Measurements from ENCODE around the gene IFI44L.

Gene IFI44L

DNA sequence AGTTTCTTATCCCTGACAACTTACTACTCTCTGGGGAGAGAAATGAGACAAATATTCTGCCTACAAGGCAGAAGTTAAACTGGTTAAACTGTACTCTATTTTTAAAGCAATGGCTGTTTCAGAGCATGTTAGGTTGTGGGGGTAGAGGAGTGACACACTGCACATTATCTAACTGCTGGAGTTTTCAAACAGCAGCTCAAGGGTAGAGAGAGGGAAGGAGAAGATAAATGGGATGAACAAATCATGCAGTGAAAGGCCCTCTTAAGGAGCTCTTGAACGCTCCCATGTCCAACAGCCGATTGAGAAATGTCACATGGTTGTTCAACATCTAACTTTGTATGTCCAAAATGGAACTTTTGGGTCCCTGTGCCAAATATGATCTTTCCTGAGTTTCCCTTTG, 14.0 kb upstream of the IFI44L start:
- H3K27me3 ChIP-seq (ENCODE audit: control insufficient read depth, insufficient read depth, low read length), result no peaks in the 10 kb centered on the region
- no peaks in the 10 kb centered on the region for H3K36me3 ChIP-seq (ENCODE audit: control insufficient read depth, insufficient read depth, low read length)
- no peaks in the 10 kb centered on the region for H3K4me1 ChIP-seq (ENCODE audit: control insufficient read depth, insufficient read depth, low read length)
- H3K9me3 ChIP-seq (ENCODE audit: control insufficient read depth, insufficient read depth, low read length), result no peaks in the 10 kb centered on the region
- no CpG with 5 or more reads among the region's 2 CpGs for WGBS (ENCODE audit: insufficient coverage, insufficient read length)
- DNase-seq (ENCODE audit: low read depth, low spot score), result no peak
- no peak overlapping the region for H3K27ac ChIP-seq (ENCODE audit: low read length)
- H3K4me3 ChIP-seq (ENCODE audit: low read length), result no peak overlapping the region

GRCh38 chr1:78607334-78607927, 12.8 kb upstream of the IFI44L start:
- Histone ChIP-seq H3K27ac (ENCODE audit: low read length) (no peak overlapping the region), H3K27me3 (ENCODE audit: control insufficient read depth, insufficient read depth, low read length) (no peaks in the 10 kb centered on the region), H3K36me3 (ENCODE audit: control insufficient read depth, insufficient read depth, low read length) (no peaks in the 10 kb centered on the region), H3K9me3 (ENCODE audit: control insufficient read depth, insufficient read depth, low read length) (no peaks in the 10 kb centered on the region), H3K4me3 (ENCODE audit: low read length) (no peak overlapping the region), H3K4me1 (ENCODE audit: control insufficient read depth, insufficient read depth, low read length) (no peaks in the 10 kb centered on the region)
- no peak for DNase-seq (ENCODE audit: low read depth, low spot score)
- no CpG with 5 or more reads among the region's 5 CpGs for WGBS (ENCODE audit: insufficient coverage, insufficient read length)

DNA sequence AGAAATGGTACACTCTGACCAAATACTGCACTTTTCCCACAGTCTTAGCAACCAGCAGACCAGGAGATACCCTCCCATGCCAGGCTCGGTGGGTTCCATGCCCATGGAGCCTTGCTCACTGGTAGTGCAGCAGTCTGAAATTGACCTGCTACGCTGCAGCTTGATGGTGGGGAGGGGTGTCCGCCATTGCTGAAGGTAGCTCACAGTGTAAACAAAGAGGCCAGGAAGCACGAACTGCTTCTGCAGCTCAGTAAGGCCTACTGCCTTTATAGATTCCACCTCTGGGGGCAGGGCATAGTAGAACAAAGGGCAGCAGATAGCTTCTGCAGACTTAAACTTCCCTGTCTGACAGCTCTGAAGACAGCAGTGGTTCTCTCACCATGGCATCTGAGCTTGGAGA, 12.3 kb upstream of the IFI44L start:
- Histone ChIP-seq H3K27me3 (ENCODE audit: control insufficient read depth, insufficient read depth, low read length) (no peaks in the 10 kb centered on the region), H3K9me3 (ENCODE audit: control insufficient read depth, insufficient read depth, low read length) (no peaks in the 10 kb centered on the region), H3K27ac (ENCODE audit: low read length) (no peak overlapping the region), H3K4me3 (ENCODE audit: low read length) (no peak overlapping the region), H3K36me3 (ENCODE audit: control insufficient read depth, insufficient read depth, low read length) (no peaks in the 10 kb centered on the region), H3K4me1 (ENCODE audit: control insufficient read depth, insufficient read depth, low read length) (no peaks in the 10 kb centered on the region)
- no CpG with 5 or more reads among the region's 4 CpGs for WGBS (ENCODE audit: insufficient coverage, insufficient read length)
- no peak for DNase-seq (ENCODE audit: low read depth, low spot score)

GRCh38 chr1:78617615-78618026, 2.6 kb upstream of the IFI44L start:
- no peak overlapping the region for H3K4me3 ChIP-seq (ENCODE audit: low read length)
- H3K4me1 ChIP-seq (ENCODE audit: control insufficient read depth, insufficient read depth, low read length), result no peaks in the 10 kb centered on the region
- H3K36me3 ChIP-seq (ENCODE audit: control insufficient read depth, insufficient read depth, low read length), result no peaks in the 10 kb centered on the region
- no peak overlapping the region for H3K27ac ChIP-seq (ENCODE audit: low read length)
- peak; percentile 57 for DNase-seq (ENCODE audit: low read depth, low spot score)
- H3K9me3 ChIP-seq (ENCODE audit: control insufficient read depth, insufficient read depth, low read length), result no peaks in the 10 kb centered on the region
- whole genome bisulfite sequencing (ENCODE audit: insufficient coverage, insufficient read length), result no CpG with 5 or more reads among the region's 7 CpGs
- H3K27me3 ChIP-seq (ENCODE audit: control insufficient read depth, insufficient read depth, low read length), result no peaks in the 10 kb centered on the region

GRCh38 chr1:78619032-78619431, 1.2 kb upstream of the IFI44L start:
- H3K4me3 ChIP-seq (ENCODE audit: low read length), result no peak overlapping the region
- no peaks in the 10 kb centered on the region for H3K36me3 ChIP-seq (ENCODE audit: control insufficient read depth, insufficient read depth, low read length)
- no peaks in the 10 kb centered on the region for H3K4me1 ChIP-seq (ENCODE audit: control insufficient read depth, insufficient read depth, low read length)
- WGBS (ENCODE audit: insufficient coverage, insufficient read length), result no CpG with 5 or more reads among the region's 3 CpGs
- no peak for DNase-seq (ENCODE audit: low read depth, low spot score)
- H3K27ac ChIP-seq (ENCODE audit: low read length), result no peak overlapping the region
- H3K9me3 ChIP-seq (ENCODE audit: control insufficient read depth, insufficient read depth, low read length), result no peaks in the 10 kb centered on the region
- H3K27me3 ChIP-seq (ENCODE audit: control insufficient read depth, insufficient read depth, low read length), result no peaks in the 10 kb centered on the region

GRCh38 chr1:78619446-78619802, 824 bp upstream of the IFI44L start:
- Histone ChIP-seq H3K36me3 (ENCODE audit: control insufficient read depth, insufficient read depth, low read length) (no peaks in the 10 kb centered on the region), H3K4me3 (ENCODE audit: low read length) (no peak overlapping the region), H3K27me3 (ENCODE audit: control insufficient read depth, insufficient read depth, low read length) (no peaks in the 10 kb centered on the region), H3K4me1 (ENCODE audit: control insufficient read depth, insufficient read depth, low read length) (no peaks in the 10 kb centered on the region), H3K9me3 (ENCODE audit: control insufficient read depth, insufficient read depth, low read length) (no peaks in the 10 kb centered on the region), H3K27ac (ENCODE audit: low read length) (no peak overlapping the region)
- no CpG with 5 or more reads among the region's 4 CpGs for WGBS (ENCODE audit: insufficient coverage, insufficient read length)
- DNase-seq (ENCODE audit: low read depth, low spot score), result no peak

DNA sequence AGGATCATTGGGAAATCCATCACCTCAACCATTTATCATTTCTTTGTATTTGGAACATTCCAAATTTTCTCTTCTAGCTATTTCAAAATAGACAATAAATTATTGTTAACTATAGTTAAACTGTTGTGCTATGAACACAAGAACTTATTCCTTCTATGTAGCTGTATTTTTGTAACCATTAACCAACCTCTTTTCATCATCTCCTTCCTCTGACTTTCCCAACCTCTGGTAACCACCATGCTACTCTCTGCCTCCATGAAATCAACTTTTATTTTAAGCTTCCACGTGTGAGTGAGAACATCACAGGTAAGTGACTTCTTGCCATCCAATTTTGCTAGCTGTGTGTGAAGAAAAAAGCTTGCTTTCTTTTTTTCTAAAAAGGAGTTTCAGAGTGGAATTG, 418 bp downstream of the IFI44L start:
- Histone ChIP-seq H3K27me3 (ENCODE audit: control insufficient read depth, insufficient read depth, low read length) (no peaks in the 10 kb centered on the region), H3K27ac (ENCODE audit: low read length) (no peak overlapping the region), H3K4me3 (ENCODE audit: low read length) (no peak overlapping the region), H3K9me3 (ENCODE audit: control insufficient read depth, insufficient read depth, low read length) (no peaks in the 10 kb centered on the region), H3K4me1 (ENCODE audit: control insufficient read depth, insufficient read depth, low read length) (no peaks in the 10 kb centered on the region), H3K36me3 (ENCODE audit: control insufficient read depth, insufficient read depth, low read length) (no peaks in the 10 kb centered on the region)
- DNase-seq (ENCODE audit: low read depth, low spot score), result no peak
- no CpG with 5 or more reads among the region's 1 CpG for WGBS (ENCODE audit: insufficient coverage, insufficient read length)

DNA sequence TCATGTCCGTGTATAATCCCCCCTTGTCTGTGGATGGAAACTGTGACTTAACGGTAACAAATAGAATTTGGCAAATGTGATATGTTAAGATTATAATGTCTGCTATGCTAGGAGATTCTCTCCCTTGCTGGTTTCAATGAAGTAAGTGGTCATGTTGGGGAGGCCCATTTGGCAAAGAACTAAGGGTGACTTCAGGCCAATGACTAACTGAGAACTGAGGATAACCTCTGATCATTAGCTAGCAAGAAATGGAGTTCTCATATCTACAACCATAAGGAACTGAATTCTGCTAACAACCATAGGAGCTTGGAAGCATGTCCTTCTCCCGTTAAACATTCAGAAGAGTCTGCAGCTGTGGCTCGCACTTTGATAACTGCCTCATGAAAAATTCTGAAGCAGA, 2.3 kb downstream of the IFI44L start:
- Histone ChIP-seq H3K9me3 (ENCODE audit: control insufficient read depth, insufficient read depth, low read length) (no peaks in the 10 kb centered on the region), H3K4me3 (ENCODE audit: low read length) (no peak overlapping the region), H3K4me1 (ENCODE audit: control insufficient read depth, insufficient read depth, low read length) (no peaks in the 10 kb centered on the region), H3K36me3 (ENCODE audit: control insufficient read depth, insufficient read depth, low read length) (no peaks in the 10 kb centered on the region), H3K27me3 (ENCODE audit: control insufficient read depth, insufficient read depth, low read length) (no peaks in the 10 kb centered on the region), H3K27ac (ENCODE audit: low read length) (no peak overlapping the region)
- no peak for DNase-seq (ENCODE audit: low read depth, low spot score)
- WGBS (ENCODE audit: insufficient coverage, insufficient read length), result no CpG with 5 or more reads among the region's 4 CpGs

DNA sequence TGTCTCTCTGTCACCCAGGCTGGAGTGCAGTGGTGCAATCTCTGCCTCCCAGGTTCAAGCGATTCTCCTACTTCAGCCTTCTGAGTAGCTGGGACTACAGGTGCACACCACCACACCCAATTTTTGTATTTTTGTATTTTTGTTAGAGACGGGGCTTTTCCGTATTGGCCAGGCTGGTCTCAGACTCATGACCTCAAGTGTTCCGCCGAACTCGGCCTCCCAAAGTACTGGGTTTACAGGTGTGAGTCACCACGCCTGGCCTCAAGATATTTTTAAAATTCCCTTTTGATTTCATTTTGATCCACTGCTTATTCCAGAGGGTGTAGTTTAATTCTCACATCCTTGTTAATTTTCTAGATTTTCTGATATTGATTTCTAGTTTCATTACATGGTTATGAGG, 3.8 kb downstream of the IFI44L start:
- no CpG with 5 or more reads among the region's 7 CpGs for WGBS (ENCODE audit: insufficient coverage, insufficient read length)
- no peaks in the 10 kb centered on the region for H3K4me1 ChIP-seq (ENCODE audit: control insufficient read depth, insufficient read depth, low read length)
- no peaks in the 10 kb centered on the region for H3K27me3 ChIP-seq (ENCODE audit: control insufficient read depth, insufficient read depth, low read length)
- no peak overlapping the region for H3K27ac ChIP-seq (ENCODE audit: low read length)
- no peaks in the 10 kb centered on the region for H3K9me3 ChIP-seq (ENCODE audit: control insufficient read depth, insufficient read depth, low read length)
- no peak for DNase-seq (ENCODE audit: low read depth, low spot score)
- H3K36me3 ChIP-seq (ENCODE audit: control insufficient read depth, insufficient read depth, low read length), result no peaks in the 10 kb centered on the region
- no peak overlapping the region for H3K4me3 ChIP-seq (ENCODE audit: low read length)

GRCh38 chr1:78627321-78627720, 7.1 kb downstream of the IFI44L start:
- no CpG with 5 or more reads among the region's 1 CpG for WGBS (ENCODE audit: insufficient coverage, insufficient read length)
- Histone ChIP-seq H3K4me1 (ENCODE audit: control insufficient read depth, insufficient read depth, low read length) (no peaks in the 10 kb centered on the region), H3K36me3 (ENCODE audit: control insufficient read depth, insufficient read depth, low read length) (no peaks in the 10 kb centered on the region), H3K27me3 (ENCODE audit: control insufficient read depth, insufficient read depth, low read length) (no peaks in the 10 kb centered on the region), H3K4me3 (ENCODE audit: low read length) (no peak overlapping the region), H3K27ac (ENCODE audit: low read length) (no peak overlapping the region), H3K9me3 (ENCODE audit: control insufficient read depth, insufficient read depth, low read length) (no peaks in the 10 kb centered on the region)
- no peak for DNase-seq (ENCODE audit: low read depth, low spot score)

GRCh38 chr1:78630600-78630999, 10.4 kb downstream of the IFI44L start:
- no peaks in the 10 kb centered on the region; the same call in 1 of the 2 replicates for H3K4me1 ChIP-seq (ENCODE audit: control insufficient read depth, insufficient read depth, low read length)
- H3K27me3 ChIP-seq (ENCODE audit: control insufficient read depth, insufficient read depth, low read length), result no peaks in the 10 kb centered on the region
- no peak for DNase-seq (ENCODE audit: low read depth, low spot score)
- no peaks in the 10 kb centered on the region for H3K36me3 ChIP-seq (ENCODE audit: control insufficient read depth, insufficient read depth, low read length)
- WGBS (ENCODE audit: insufficient coverage, insufficient read length), result no CpG with 5 or more reads among the region's 2 CpGs
- H3K4me3 ChIP-seq (ENCODE audit: low read length), result no peak overlapping the region
- no peak overlapping the region for H3K27ac ChIP-seq (ENCODE audit: low read length)
- H3K9me3 ChIP-seq (ENCODE audit: control insufficient read depth, insufficient read depth, low read length), result no peaks in the 10 kb centered on the region

Measured in iPS DF 6.9 (cell line).